Right kidney (tissue), 1 donor: ENCODE results near the gene CASKIN1.
"Not testable (repeated sequence)": the region's sequence is repeated elsewhere in the genome, so short reads cannot be mapped to it uniquely, and the experiment has no call there.

Experiments
- DNase-seq: peaks from one replicate; pipeline ENCODE4 v3.0.0-alpha.2; 2016

The CASKIN1 gene

DNA sequence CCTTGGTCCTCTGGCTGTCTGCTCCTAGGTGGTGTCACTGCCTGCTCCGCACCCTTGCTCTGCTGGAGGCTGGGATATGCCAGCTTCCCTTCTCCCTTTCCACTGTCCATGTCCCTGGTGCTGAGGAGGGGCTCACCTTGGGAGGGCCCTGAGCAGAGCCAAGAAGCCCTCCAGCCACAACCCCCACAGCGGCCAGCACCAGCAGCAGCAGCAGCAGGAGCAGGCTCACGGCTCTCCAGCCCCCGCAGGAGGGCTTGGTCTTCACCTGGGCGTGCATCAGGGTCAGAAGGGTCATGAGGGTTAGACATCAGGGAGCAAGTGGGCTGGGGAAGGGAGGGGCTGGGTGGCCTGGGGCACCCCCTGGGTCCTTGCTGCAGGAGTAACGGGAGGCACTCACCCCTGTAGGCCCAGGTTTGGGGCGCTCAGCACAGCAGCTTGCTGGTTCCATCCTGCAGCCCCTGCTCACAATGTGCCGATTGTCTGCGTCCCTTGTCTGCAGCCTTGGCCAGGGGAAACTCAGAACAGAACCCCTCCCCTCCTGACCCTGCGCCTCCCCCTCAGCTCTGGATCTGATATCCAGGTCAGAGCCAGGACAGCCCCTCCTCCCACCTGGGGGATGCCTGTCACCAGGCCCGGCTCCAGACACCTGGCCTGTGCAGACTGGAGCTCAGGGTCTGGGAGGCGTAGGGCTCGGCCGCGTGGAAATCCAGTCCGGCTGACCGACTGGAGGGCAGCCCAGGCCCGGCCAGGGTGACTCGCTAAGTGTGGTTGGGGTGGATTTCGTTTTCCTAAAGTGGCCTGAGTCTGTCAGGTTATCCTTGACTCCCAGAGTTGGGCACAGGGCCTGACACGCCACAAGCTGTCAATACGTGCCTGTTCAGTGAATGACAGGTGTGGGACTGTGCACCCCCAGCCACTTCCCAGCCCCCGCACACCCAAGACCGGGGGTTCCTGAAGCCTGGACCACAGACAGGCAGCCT is 14.3 kb upstream of the CASKIN1 start, which contains the start of gene BRICD5:
TSS of gene BRICD5 (minus strand) at position 478 of the 980 bp plus-strand sequence. CDS start at position 448, 30 bp downstream.
- no peak for DNase-seq

GRCh38 chr16:2210009-2210332 is 13.6 kb upstream of the CASKIN1 start:
- DNase-seq: no peak

DNA sequence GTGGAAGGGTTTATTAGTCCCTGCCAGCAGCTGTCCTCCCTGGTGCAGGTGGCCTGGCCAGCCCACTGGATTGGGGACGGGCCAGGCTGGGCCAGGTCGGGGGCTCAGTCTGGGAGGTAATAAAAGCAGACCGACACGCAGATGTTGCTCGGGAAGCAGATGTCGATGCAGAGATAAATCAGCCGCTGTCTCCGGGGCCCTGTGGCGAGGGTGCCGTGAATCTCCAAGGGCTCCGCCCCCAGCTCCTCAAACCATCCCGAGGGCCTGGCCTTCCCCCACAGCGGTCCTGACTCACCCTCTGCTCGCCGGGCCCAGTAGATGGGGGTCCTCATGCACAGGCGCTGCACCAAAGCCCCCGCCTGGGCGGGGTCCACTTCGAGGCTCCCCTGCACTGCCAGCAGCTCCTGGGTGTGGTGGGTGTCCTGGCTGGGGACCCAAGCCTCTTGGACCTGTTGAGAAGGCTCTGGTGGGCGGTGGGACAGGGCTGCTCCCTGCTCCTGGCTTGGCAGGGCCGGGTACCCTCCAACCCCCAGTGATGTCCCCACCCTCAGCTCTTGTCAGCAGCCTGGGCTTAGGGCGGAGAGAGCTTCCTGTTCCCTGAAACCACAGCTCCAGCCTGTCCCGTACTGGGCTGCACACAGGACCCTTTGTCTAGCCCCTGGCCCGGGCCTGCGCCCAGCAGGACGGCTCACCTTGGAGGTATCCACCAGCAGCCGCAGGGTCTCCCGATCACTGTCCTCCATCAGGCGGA is 13.0 kb upstream of the CASKIN1 start:
- DNase-seq: no peak

DNA sequence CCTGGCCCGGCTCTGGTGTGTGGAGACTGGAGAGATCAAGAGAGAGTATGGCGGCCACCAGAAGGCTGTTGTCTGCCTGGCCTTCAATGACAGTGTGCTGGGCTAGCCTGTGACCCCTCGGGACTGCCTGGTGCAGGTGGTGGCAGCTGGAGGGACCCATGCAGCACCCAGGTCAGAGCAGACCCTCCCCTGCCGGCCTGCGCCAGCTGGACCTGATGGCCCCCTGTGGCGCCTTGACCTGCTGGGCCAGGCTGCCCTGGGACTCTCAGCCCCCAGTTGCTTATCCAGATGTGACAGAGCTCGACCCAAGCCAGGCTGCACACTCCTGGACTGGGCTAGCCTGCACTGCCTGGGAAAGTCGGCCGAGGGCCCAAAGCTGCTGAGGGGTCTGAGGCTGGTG is 12.4 kb upstream of the CASKIN1 start:
- no peak for DNase-seq

GRCh38 chr16:2208308-2208707 is 11.9 kb upstream of the CASKIN1 start:
- DNase-seq: no peak

- no peak for DNase-seq
Observed at GRCh38 chr16:2207872-2208271, 11.5 kb upstream of the CASKIN1 start.

- DNase-seq: no peak
Observed at GRCh38 chr16:2206780-2207433, 10.5 kb upstream of the CASKIN1 start.

- no peak for DNase-seq
Observed at GRCh38 chr16:2206420-2206779, 10.0 kb upstream of the CASKIN1 start.

DNA sequence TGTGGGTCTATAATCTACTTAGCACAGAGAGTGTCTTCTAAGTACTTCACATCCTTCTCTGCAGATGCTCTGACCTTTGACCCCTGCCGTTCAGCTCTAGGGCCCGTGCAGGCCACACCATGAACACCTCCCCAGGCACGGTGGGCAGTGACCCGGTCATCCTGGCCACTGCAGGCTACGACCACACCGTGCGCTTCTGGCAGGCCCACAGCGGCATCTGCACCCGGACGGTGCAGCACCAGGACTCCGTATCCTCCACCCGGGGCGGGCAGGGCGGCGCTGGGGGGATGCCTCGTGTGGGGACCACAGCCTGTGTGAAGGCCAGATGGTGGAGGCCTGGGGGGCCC is 9.5 kb upstream of the CASKIN1 start:
- DNase-seq: no peak

- DNase-seq: peak; percentile 99
Observed at GRCh38 chr16:2205104-2205966, 8.9 kb upstream of the CASKIN1 start, which contains the start of gene MLST8. Gene MLST8 (plus strand): TSS chr16:2205454. CDS start chr16:2206086, 632 bp downstream.

DNA sequence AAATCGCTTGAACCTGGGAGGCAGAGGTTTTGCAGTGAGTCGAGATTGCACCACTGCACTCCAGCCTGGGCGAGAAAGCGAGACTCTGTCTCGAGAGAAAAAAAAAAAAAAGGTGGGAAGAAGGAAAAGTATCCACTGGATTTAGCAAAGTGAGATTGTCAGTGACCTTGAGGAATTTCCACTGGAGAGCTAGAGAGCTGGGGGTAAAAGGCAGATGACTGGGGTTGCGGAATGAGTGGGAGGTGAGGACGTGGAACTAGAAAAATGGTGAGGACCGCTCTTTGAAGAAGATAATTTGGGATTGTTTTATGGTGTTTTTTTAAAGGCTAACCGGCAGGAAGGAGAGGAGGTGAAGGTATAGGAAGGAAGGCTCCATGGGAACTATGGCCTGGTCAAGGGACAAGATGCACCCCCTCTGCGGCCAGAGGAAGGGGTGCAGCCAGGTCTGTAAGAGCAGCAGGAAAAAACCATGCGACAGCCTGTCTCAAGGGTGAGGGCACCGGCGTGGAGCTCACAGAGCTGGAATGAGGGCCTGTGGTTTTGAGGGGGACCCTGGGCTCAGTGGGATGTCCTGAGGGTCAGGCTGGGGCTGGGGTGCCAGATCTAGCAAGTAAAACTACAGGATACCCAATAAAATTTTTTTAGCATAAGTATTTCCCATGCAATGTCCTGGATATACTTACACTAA is 8.2 kb upstream of the CASKIN1 start:
- DNase-seq: peak; percentile 39

DNA sequence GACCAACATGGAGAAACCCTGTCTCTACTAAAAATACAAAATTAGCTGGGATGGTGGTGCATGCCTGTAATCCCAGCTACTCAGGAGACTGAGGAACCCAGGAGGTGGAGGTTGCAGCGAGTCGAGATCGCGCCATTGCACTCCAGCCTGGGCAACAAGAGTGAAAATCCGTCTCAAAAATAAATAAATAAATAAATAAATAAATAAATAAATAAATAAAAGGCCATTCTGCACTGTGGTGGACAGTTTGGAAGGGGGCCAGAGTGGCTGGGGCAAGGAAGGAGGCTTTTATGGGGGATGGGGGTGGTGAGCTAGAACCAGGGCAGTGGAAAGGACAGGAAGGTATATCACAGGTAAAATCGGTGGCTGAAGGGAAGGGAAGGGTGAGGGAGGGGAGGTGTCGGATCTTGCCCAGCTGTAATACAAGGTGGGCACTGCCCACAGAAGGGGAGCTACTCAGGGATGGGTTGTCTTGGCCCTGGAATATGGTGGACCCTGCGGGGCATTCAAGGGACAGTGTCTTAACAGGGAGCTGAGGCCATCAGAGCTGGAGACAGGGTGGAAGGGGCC is 6.8 kb upstream of the CASKIN1 start:
- DNase-seq: not testable (repeated sequence)

- DNase-seq: no peak
Observed at GRCh38 chr16:2200313-2200712, 3.9 kb upstream of the CASKIN1 start.

GRCh38 chr16:2199621-2200139 is 3.3 kb upstream of the CASKIN1 start:
- DNase-seq: no peak

DNA sequence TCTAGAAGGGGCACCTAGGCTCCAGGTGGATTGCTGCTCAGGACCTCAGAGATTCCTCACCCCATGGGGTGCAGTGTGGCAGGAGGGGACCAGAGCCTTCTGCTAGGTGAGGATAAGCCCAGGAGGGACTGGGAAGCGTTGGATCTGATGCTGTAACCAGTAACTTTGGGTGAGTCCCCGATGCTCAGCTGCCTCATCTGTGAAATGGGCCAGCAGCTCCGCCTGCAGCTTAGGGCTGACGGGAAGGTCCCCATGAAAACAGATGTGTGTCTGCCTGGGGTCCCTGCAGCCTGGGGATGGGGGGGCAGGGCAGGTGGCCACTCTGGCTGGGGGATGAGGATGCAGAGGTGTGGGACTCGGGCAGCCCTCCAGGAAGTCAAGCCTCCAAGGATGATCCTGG is 2.7 kb upstream of the CASKIN1 start:
- DNase-seq: no peak

- DNase-seq: no peak
Observed at GRCh38 chr16:2198283-2198682, 1.9 kb upstream of the CASKIN1 start.

- no peak for DNase-seq
Observed at GRCh38 chr16:2197765-2198164, 1.4 kb upstream of the CASKIN1 start.

GRCh38 chr16:2196981-2197511 is 641 bp upstream of the CASKIN1 start:
- DNase-seq: no peak

GRCh38 chr16:2195322-2196161 is 863 bp downstream of the CASKIN1 start:
- no peak for DNase-seq
